ENCODE measurements around the gene RORC.
"Not testable (repeated sequence)": the region's sequence is repeated elsewhere in the genome, so short reads cannot be mapped to it uniquely, and the experiment has no call there.

RORC gene

DNA sequence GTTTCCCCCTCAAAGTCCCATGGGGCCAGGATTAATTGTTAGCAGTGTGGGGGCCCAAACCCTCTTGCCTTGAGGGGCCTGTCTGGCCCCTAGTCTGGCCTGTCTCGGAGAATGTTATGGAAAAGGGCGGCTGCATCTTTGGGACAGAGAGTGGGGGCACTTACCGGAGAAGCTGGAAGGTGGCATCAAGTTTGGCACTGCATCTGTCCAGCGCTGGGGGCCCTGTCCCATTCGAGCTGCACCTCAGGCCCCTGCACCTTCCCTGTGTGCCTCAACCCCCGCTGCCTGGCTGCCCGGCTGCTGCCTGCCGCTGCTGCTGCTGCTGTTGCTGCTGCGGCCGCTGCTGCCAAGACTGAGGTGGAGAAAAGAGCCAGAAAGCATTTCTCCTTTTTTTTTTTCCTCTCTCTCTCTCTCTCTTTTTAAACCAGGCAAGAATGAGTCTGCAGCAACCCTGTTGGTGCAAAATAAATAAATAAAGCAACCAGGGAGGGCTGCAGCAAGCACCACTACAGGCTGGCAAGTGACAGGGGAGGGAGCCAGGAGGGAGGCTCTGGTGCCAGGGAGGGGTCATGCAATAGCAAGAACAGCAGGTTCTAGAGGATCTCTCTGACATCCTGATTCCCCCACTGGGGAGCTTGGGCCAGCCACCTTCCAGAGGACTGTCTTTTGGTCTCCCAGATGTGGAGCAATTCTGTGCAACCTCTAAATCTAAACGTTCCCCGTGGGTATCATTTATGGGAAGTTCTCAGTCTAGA is 26.4 kb downstream of the RORC start, which contains the start of gene LINGO4:
Gene LINGO4, minus strand, starts transcription at position 354 of the 755 bp plus-strand sequence. CDS start 2,715 bp downstream, outside the sequence.
- DNase-seq (ENCODE audit: low spot score) = peak; percentile 43

DNA sequence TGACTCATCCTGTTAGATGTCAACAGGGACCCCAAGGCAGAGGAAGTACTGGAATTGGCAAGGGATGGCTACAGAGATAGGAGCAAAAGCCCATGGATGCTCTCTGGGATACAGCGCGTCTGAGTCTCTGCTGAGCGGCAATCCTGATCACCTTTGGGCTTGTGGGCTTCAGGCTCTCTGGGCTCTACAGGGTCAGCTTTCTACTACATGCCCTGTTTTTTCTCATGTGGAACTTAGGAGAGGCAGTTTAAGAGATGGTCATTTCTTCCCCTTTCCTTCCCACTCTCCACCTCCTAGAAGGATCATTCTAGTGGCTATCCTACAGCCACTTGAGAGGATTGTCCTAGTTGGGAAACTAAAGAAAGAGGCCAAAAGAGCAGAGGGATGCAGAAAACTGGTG is 27.7 kb downstream of the RORC start:
- no peak for DNase-seq (ENCODE audit: low spot score)

- DNase-seq (ENCODE audit: low spot score) = no peak
Measured at GRCh38 chr1:151803164-151803563, 28.4 kb downstream of the RORC start.

GRCh38 chr1:151802372-151802771 is 29.2 kb downstream of the RORC start:
- DNase-seq (ENCODE audit: low spot score) = peak; percentile 21

- peak; percentile 24 for DNase-seq (ENCODE audit: low spot score)
Measured at GRCh38 chr1:151801846-151802245, 29.8 kb downstream of the RORC start.

GRCh38 chr1:151801310-151801820 is 30.2 kb downstream of the RORC start:
- DNase-seq (ENCODE audit: low spot score) = no peak

GRCh38 chr1:151800830-151801229 is 30.8 kb downstream of the RORC start:
- DNase-seq (ENCODE audit: low spot score) = no peak

DNA sequence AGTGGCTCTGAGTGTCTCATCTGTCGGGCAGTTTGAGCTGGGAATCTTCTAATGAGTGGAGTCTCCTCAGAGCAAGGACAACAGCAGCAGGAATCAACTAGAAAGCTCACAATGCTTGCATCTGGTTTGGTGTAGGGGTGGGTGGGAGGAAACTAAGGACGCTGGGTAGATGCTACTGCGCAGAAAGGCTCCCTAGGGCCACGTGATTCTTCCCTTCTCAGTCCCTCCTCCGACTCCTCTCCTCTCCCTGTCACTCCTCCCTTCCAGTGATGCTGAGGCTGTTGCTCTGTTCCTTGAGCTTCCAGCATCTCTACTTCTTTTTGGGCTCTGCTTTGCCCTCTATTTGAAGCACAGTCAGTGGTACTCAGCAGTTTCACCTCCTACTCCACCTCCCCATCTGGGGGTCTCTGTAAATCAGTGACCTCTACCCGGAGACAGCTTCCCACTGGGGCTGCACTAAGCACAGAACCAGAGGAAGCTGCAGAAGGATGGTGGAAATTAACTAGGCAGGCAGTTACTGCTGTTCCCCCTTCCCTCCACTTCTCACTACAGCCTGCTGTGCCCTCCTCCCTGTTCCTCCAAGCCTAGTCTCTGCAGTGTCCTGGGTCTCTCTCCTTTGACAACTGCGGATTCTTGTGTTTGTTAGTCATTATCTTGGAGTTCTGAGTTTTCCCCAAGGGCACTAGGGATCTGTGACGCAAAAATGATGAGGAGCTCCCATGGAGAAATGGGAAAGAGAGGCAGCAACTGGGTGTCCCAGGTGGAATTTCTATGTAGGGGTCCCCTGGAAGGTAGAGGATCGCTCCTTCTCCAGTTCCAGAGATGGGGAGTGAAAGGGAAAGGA is 32.2 kb downstream of the RORC start:
- no peak for DNase-seq (ENCODE audit: low spot score)

GRCh38 chr1:151798571-151798970 is 33.0 kb downstream of the RORC start:
- no peak for DNase-seq (ENCODE audit: low spot score)

DNA sequence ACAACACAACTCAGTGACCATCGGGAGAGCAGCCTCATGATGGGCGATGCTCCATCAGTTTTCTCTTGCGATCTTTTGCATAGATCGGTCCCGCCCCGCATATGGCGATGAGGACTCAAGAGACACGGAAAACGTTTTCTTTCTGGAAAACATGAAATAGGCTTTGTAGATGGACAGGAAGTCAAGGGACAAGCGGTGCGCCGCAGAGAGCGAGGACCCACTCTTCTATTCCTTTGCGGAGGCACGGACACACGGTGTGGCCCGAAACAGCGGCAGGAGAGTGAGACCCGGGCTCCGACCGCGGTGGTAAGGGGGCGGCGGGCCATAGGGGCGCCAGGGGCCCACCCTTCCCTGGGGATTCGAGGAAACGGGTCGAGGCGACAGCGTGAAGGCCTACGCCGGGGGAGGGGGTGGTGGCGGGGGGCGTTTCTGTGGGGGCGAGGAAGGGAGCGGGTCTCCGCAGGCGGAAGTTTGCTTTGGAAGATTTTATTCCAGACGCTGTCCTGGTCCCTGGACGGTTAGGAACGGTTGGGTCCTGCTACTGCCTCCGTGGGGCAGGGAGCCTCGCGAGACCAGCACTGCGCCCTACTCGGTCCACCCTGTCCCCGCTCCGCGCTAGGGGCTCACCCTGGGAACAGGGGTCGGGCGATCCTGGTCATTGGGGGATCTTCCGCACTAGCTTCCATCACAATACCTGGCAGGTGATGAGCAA is 40.5 kb downstream of the RORC start:
- peak; percentile 77 for DNase-seq (ENCODE audit: low spot score)

DNA sequence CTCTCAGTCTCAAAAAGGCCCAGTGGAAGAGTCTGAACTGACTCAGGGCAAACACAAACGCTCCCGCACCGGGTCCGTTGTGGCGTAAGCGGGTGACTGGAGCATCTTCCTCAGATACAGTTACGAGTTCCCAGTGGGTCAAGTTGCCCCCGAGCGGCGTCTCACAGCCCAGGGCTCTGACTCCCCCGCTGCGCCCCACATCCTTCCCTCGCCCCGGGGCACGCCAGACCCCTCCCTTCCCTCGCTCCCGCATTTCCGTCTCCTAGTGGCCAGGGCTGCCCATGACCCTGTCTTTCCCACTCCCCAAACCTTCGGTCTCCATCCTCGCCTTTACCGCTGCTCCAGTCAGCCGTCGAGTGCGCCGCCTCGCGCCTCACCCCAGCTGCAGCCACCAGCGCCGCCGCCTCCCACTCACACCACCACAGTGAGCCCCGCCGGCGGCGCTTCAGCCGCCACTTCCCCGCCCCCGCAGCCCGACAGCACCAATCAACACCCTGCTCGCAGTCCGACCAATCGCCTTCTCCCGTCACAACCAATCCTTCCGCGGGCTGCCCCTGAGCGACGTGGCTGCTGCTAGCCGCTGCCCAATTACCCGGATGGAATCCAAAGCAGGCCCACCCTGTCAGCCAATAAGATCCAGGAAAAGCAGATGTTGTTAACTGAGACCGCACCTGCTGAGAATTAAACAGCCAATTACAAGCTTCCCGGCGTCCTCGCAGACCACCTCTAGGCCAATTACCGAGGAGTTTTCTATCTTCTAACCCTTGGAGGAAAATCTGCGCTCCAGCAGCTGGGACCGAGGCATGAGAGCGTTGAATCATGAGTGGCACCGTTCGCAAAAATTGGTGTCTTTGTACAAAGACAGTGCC is 41.3 kb downstream of the RORC start, which contains the start of gene TDRKH:
Gene TDRKH, minus strand, starts transcription at position 430 of the 869 bp plus-strand sequence. CDS start 7,478 bp downstream, outside the sequence.
- DNase-seq (ENCODE audit: low spot score) = peak; percentile 100

- no peak for DNase-seq (ENCODE audit: low spot score)
Measured at GRCh38 chr1:151787689-151788088, 43.9 kb downstream of the RORC start.

DNA sequence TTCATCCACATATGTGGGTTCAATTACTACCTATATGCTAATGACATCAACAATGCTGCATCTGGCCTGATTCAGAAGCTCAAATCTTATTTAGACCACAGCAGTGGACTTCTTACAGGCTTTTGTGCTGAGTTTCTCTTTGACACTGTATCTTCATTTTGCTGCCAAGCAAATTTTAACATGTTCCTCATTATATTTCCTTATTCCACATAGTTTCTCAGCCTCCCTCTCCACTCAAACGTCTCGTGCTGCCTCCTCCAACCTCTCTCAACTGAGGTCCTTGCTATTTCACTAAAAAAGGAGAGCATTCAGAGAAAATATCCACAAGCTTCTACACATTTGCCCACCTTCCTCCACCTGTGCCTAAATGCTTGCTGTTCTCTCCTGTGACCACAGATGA is 47.8 kb downstream of the RORC start:
- no peak for DNase-seq (ENCODE audit: low spot score)

- DNase-seq (ENCODE audit: low spot score) = no peak
Measured at GRCh38 chr1:151782741-151783140, 48.9 kb downstream of the RORC start.

DNA sequence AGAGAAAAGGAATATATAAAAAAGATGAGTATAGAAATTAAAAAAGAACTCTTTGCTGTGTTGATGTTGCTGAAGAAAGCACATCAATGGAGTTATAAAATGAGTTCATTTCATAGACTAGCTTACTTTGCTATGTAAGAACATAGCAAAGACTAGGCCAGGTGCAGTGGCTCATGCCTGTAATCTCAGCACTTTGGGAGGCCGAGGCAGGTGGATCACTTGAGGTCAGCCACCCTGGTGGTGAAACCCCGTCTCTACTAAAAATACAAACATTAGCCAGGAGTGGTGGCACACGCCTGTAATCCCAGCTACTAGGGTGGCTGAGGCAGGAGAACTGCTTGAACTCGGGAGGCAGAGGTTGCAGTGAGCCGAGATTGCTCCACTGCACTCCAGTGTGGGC is 49.6 kb downstream of the RORC start:
- not testable (repeated sequence) for DNase-seq (ENCODE audit: low spot score)

DNA sequence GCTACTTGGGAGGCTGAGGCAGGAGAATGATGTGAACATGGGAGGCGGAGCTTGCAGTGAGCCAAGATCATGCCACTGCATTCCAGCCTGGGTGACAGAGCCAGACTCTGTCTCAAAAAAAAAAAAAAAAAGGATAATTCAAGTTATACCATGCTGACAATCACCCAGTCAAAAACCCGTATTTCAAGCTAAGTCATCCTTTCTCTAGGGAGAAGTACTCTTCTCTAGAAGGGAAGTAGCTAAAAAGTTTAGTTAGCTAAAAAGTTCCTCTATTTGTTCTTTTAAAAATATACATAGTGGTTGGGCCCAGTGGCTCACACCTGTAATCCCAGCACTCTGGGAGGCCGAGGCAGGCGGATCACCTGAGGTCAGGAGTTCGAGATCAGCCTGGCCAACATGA is 50.9 kb downstream of the RORC start:
- DNase-seq (ENCODE audit: low spot score) = not testable (repeated sequence)

- DNase-seq (ENCODE audit: low spot score) = no peak
Measured at GRCh38 chr1:151779852-151780251, 51.8 kb downstream of the RORC start.

DNA sequence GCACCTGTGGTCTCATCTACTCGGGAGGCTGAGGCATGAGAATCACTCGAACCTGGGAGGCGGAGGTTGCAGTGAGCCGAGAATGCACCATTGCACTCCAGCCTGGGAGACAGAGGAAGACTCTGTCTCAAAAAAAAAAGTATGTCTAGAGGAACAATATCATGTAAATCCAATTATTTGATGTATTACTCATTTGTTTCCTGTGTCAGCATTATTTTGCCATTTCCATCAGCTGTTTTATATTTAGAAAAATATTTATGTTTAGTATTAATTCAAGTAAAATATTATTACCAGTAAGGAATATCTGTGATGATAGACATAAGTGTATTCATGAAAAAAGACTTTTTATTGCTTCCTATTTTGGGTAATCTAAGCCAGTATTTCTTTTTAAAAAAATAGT is 54.3 kb downstream of the RORC start:
- DNase-seq (ENCODE audit: low spot score) = no peak

DNA sequence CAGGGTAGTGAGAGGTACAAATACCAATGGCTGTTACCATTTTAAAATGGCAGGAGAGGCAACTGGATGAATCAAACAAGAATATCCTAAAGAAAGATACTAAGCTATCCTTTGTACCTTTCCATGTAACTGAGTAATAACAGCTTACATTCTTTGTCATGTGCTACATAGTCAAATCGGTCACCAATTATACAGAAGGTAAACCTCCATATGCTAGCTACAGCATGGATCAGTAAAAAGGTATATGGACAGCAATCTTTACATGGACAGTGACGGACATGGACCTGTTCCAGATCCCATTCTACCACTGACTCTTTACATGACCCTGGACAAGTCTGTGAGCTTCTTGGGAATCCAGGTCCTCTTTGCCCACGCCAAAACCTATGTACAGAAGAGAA is 54.9 kb downstream of the RORC start:
- no peak for DNase-seq (ENCODE audit: low spot score)

GRCh38 chr1:151775894-151776664 is 55.5 kb downstream of the RORC start:
- DNase-seq (ENCODE audit: low spot score) = no peak
